Measurements from ENCODE around the gene NDUFS8. TPM values are rescaled to one million over a fixed set of nuclear protein-coding genes. Genes with fewer than 3 reads are reported as not detected.
"Not testable (repeated sequence)": the region's sequence is repeated elsewhere in the genome, so short reads cannot be mapped to it uniquely, and the experiment has no call there.

NDUFS8 gene
- 172 TPM for total RNA-seq

GRCh38 chr11:68030318-68031143, at the start of gene NDUFS8:
Gene NDUFS8 (plus strand): TSS chr11:68030681. CDS start chr11:68032152, 1,471 bp downstream.
- peak; percentile 98 for DNase-seq (ENCODE audit: low spot score)

DNA sequence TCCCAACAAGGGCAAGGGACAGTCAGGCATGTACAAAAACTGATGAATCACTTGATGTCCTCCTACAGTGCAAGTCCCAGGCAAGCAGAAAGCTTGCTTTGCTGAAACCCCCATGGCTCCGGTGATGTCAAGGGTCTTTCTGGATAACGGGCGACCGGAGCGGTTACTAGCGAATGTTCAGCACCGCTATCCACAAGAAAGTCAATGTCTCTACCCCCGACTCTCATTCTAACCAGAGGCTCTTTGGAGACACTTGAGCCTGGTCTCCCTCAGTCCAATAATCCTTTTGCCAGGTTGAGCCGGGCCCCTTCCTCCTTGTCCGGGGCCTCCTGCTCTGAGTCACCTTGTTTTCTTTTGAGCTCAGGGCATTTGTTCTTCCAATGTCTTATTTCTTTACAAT, 49.3 kb upstream of the NDUFS8 start:
- DNase-seq (ENCODE audit: low spot score): not testable (repeated sequence)

- DNase-seq (ENCODE audit: low spot score): not testable (repeated sequence)
Observed at GRCh38 chr11:67982255-67982857, 48.1 kb upstream of the NDUFS8 start.

DNA sequence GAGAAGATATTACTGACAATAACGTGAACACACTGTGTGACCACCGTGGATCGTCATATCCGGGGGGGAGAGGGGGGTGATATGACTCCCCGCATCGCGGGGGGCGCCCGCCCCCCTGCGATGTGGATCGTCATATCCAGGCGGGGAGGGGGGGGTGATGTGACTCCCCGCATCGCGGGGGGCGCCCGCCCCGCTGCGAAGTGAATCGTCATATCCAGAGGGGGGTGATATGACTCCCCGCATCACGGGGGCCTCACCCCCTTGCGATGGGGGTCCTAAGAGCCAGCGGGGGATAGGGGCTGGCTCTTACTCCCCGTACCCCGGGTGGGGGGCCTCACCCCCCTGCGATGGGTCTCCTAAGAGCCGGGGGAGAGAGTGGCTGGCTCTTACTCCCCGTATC, 46.5 kb upstream of the NDUFS8 start:
- no peak for DNase-seq (ENCODE audit: low spot score)

GRCh38 chr11:67985302-67985701, 45.2 kb upstream of the NDUFS8 start:
- DNase-seq (ENCODE audit: low spot score): not testable (repeated sequence)

DNA sequence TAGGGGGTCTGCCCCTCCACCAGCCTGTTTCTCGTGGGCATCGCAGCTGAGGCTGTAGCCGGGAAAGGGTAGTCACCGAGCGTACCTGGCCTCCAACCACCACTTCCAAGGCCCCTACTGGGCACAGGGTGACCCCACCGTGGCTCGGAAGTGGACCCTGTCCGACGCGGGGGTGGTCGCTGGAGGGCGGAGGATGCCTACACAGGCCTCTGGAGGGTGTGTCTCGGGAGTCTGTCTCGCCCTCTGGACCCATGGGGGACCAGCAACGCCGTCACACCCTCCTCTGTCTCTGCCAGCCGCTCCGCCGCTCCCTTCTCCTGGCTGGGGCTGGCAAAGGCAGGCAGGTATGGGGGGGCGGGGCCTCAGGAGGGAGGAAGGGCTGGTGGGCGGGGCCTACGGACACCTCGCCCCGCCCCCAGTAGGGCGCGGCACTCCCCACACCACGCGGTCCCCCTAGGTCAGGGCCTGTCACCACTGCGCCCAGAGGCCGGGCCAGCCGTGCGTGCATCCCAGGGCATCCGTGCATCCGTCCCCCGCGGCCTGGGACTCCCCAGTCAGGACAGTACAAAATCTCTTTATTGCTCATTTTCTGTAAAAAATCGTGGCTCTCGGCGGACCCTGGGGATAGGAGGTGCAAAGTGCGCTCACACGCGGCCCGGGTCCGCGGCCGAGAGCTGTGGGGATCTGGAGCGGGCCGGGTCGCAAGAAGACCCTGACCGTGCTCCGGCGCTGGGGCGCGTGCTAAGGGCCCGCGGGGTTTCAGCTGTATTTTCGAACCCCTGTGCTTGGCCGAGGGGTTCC, 39.7 kb upstream of the NDUFS8 start:
- not testable (repeated sequence) for DNase-seq (ENCODE audit: low spot score)

DNA sequence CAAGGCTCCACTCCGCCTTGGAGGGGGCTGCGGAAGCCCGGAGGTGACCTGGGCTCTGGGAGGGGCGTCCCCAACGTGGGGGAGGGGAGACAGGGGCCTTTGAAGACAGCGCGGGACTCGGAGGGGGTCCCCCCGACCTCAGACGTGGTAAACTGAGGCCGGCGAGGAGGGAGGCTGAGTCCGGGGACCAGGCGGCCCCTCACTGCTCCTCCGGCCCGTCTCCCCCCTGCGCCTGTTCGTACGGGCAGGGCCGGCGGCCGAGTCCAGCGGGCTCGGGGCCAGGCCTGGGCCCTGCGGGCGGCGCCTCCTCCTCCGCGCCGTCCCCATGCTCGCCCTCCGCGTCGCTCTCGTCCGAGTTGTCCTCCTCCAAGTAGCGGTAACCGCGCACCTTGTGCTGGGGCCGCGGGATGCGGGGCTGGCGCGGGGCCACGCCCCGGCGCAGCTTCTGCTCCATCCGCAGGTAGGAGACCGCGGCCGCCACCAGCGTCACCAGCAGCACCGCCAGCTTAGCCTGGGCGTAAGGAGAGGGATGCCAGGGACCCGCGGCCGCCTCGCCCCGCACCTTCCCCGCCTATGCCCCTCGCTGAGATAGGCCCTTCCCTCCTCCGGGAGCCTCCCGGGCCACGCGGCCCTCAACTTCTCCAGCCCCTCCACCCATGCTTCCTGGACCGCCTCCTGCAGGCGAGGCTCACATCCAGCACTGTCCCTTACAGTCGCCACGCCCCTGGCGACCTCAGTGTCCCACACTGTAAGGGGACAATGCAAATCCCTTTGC, 38.9 kb upstream of the NDUFS8 start:
- not testable (repeated sequence) for DNase-seq (ENCODE audit: low spot score)

- not testable (repeated sequence) for DNase-seq (ENCODE audit: low spot score)
Observed at GRCh38 chr11:67993821-67994220, 36.7 kb upstream of the NDUFS8 start.

DNA sequence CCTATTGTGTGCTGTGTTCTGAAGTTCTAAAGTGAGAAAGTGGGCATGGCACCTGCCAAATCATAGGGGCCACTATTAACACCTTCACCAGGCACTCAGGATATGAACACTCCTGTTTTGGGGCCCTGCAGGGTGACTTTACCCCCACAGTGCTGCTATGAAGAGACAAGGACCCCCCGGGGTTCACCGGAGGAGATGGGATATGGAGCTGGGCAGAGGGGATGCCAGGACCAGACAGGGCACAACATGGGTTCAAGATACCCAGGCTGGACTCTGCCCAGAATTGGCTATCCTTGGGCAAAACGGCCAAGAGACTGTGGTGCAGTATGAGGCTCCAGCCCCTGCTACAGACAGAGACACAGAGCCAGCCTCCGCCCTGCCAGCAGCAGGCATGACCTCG, 36.1 kb upstream of the NDUFS8 start:
- DNase-seq (ENCODE audit: low spot score): not testable (repeated sequence)

GRCh38 chr11:67995129-67995528, 35.4 kb upstream of the NDUFS8 start:
- not testable (repeated sequence) for DNase-seq (ENCODE audit: low spot score)

- DNase-seq (ENCODE audit: low spot score): not testable (repeated sequence)
Observed at GRCh38 chr11:67995579-67995978, 34.9 kb upstream of the NDUFS8 start.

DNA sequence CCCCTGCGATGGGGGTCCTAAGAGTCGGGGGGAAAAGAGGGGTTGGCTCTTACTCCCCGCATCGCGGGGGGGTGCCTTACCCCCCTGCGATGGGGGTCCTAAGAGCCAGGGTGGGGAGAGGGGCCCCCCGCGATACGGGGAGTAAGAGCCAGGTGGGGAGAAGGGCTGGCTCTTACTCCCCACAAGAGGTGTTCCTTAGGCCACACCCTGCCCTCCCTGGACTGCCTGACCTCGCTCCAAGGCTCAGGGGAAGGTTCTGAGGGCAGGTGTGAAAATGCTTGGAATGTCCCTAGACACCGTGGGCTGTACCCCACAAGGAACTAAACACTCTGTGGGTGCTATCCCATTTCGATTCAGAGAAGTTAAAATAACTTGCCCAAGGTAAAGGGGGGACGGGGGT, 34.4 kb upstream of the NDUFS8 start:
- no peak for DNase-seq (ENCODE audit: low spot score)

- peak; percentile 77 for DNase-seq (ENCODE audit: low spot score)
Observed at GRCh38 chr11:67996622-67997474, 33.6 kb upstream of the NDUFS8 start.

DNA sequence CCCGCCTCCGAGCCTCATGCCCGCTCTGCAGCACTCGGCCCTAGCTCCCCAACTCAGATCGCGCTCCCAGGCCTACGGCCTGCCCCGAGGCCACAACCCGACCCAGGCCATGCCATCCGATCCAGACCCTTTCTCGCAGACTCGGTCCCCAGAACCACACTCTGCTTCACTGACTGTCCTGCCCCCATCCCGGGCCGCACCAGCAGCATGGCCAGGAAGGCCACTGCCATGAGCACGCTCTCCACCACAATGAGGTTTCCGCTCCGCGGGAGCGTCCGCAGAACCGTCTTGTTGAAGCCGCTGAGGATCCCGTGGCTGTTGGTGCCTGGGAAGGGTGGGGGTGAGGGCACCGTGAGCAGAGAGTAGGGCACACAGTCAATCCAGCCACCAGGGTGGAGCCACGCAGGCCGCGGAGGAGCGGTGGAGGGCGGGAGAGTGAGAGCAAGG, 33.0 kb upstream of the NDUFS8 start:
- no peak for DNase-seq (ENCODE audit: low spot score)

GRCh38 chr11:67998150-67999045, 32.1 kb upstream of the NDUFS8 start:
- peak; percentile 56 for DNase-seq (ENCODE audit: low spot score)

- no peak for DNase-seq (ENCODE audit: low spot score)
Observed at GRCh38 chr11:67999201-67999629, 31.3 kb upstream of the NDUFS8 start.

DNA sequence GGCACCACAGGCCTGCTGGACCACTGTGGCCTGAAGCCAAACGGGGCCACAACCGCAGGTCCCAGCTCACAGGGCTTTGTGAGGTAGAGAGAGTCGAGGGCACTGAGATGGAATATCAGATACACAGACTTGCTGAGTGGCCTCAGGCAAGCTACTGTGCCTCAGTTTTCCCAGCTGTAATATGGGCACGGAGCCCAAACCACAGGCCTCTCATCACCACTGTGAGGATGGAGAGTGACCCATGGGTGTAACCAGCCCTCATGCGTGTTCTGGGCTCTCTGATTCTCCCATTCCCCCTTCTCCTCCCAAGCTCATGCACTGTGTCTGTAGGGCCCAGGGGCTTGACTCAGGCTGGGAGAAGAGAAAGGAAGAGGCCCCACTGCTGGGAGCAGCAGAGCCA, 30.8 kb upstream of the NDUFS8 start:
- no peak for DNase-seq (ENCODE audit: low spot score)

DNA sequence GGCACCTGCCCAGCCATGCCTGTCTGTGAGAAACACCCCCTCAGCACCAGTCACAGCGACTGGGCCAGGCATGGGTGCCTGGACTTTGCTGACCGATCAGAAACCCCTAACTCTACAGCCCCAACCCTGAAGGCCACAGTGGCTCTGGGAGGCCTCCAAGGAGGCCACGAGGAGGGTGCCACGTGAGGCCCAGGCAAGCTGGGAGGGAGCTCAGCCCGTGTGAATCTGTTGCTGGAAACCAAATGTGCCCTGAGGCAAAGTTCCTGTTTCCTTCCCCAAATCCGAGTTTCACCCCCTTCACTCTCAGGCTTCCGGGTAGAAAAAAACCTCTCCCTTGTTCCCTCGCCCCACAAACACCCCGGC, 27.9 kb upstream of the NDUFS8 start:
- no peak for DNase-seq (ENCODE audit: low spot score)
